Liver (tissue), 9 donors: ENCODE results near the gene CLCN4. TPM values are rescaled to one million over a fixed set of nuclear protein-coding genes. Genes with fewer than 3 reads are reported as not detected.

Source experiments
- DNase-seq: peaks from one replicate; pipeline ENCODE4 v3.0.0-alpha.2; 2017; ENCODE audit warnings: low spot score
- H3K27ac ChIP-seq, 2 donors: one replicate each; pipeline ENCODE4 v1.7.0; 2013; ENCODE audit warnings: inconsistent platforms in 2 of 2, low read length in 2 of 2, control low read depth in 1 of 2, low read depth in 1 of 2, mild to moderate bottlenecking in 1 of 2
- H3K27me3 ChIP-seq, 4 donors: one replicate each; pipeline versions ENCODE4 v1.6.1 to v1.7.0; 2013; ENCODE audit warnings: low read length in 3 of 4, inconsistent platforms in 1 of 4, mild to moderate bottlenecking in 1 of 4, moderate library complexity in 1 of 4; ENCODE audit not compliant: control insufficient read depth in 4 of 4, insufficient read depth in 4 of 4
- H3K36me3 ChIP-seq, 4 donors: one replicate each; pipeline versions ENCODE4 v1.6.1 to v1.7.0; 2013; ENCODE audit warnings: low read length in 3 of 4, mild to moderate bottlenecking in 3 of 4, low read depth in 1 of 4, moderate library complexity in 1 of 4; ENCODE audit not compliant: control insufficient read depth in 4 of 4, insufficient read depth in 3 of 4
- H3K4me1 ChIP-seq, 4 donors: one replicate each; pipeline versions ENCODE4 v1.6.1 to v1.7.0; 2013; ENCODE audit warnings: low read length in 3 of 4, mild to moderate bottlenecking in 3 of 4, moderate library complexity in 1 of 4; ENCODE audit not compliant: control insufficient read depth in 4 of 4, insufficient read depth in 4 of 4
- H3K4me3 ChIP-seq, 3 donors: one replicate each; pipeline versions ENCODE4 v1.6.1 to v1.7.0; 2013; ENCODE audit warnings: low read length in 3 of 3, control low read depth in 1 of 3, low read depth in 1 of 3, mild to moderate bottlenecking in 1 of 3
- H3K9ac ChIP-seq, 2 donors: one replicate each; pipeline ENCODE4 v1.7.0; 2013; ENCODE audit warnings: low read length in 2 of 2, mild to moderate bottlenecking in 2 of 2, moderate library complexity in 2 of 2, control low read depth in 1 of 2, low read depth in 1 of 2
- H3K9me3 ChIP-seq, 4 donors: one replicate each; pipeline versions ENCODE4 v1.6.1 to v1.7.0; 2013; ENCODE audit warnings: low read length in 3 of 4; ENCODE audit not compliant: control insufficient read depth in 4 of 4
- FOXA1 ChIP-seq: IDR thresholded peaks from 2 replicates; pipeline ENCODE4 v1.6.1; 2016; ENCODE audit warnings: antibody characterized with exemption
- FOXA2 ChIP-seq: IDR thresholded peaks from 2 replicates; pipeline ENCODE4 v1.6.1; 2016; ENCODE audit warnings: antibody characterized with exemption
- HNF4A ChIP-seq, 2 donors: conservative IDR thresholded peaks; 2 replicates each; pipeline ENCODE4 v1.6.1; 2016; ENCODE audit warnings: antibody characterized with exemption in 2 of 2, mild to moderate bottlenecking in 2 of 2
- JUND ChIP-seq, 2 donors: IDR thresholded peaks; 2 replicates each; pipeline ENCODE4 v1.6.1; 2016; ENCODE audit warnings: antibody characterized with exemption in 2 of 2
- NR2F2 ChIP-seq: IDR thresholded peaks from 2 replicates; pipeline ENCODE4 v1.6.1; 2016; ENCODE audit warnings: antibody characterized with exemption
- RXRA ChIP-seq, 2 donors: IDR thresholded peaks; 2 replicates each; pipeline ENCODE4 v1.6.1; 2017 to 2018; ENCODE audit warnings: antibody characterized with exemption in 2 of 2, mild to moderate bottlenecking in 1 of 2
- YY1 ChIP-seq: IDR thresholded peaks from 2 replicates; pipeline ENCODE4 v1.6.1; 2016; ENCODE audit warnings: antibody characterized with exemption, mild to moderate bottlenecking
- WGBS: extraction: QIAGEN DNeasy Blood & Tissue Kit; methylation state at CpG from one replicate; pipeline ENCODE4 v1.1.7; 2013; 5-methylcytosine and 5-hydroxymethylcytosine counted together
- polyA plus RNA-seq, 2 donors: library from polyadenylated mRNA; stranded (reverse) in 1 of 2; unstranded in 1 of 2; fragments of 200-250 nt in 1 of 2; fragments of >200 nt in 1 of 2; fragmentation: Nextera tagmentation in 1 of 2; extraction: Ambion mirVana in 1 of 2; gene quantifications; one replicate each; pipeline versions ENCODE4 v1.2.1 to v1.2.3, GENCODE V29; 2013 to 2015
- total RNA-seq, 2 donors: library from RNA; depleted of rRNA; stranded (reverse); fragments of >200 nt; gene quantifications; one replicate each; pipeline ENCODE4 v1.2.3, GENCODE V29; 2014
- TF ChIP-seq, protein P1 (sequence below): IDR thresholded peaks from 2 replicates; pipeline ENCODE4 v1.6.1; 2016; ENCODE audit warnings: antibody characterized with exemption, mild to moderate bottlenecking
- TF ChIP-seq, protein P2 (sequence below): IDR thresholded peaks from 2 replicates; pipeline ENCODE4 v1.6.1; 2016; ENCODE audit warnings: antibody characterized with exemption
- TF ChIP-seq, protein P3 (sequence below): IDR thresholded peaks from 2 replicates; pipeline ENCODE4 v1.6.1; 2016; ENCODE audit warnings: antibody characterized with exemption
- TF ChIP-seq, protein P4 (sequence below): fragments of 150-350 bp; IDR thresholded peaks from 2 replicates; pipeline ENCODE4 v1.5.1; 2017; ENCODE audit warnings: improper control_type of control experiment, low read depth, low read length; ENCODE audit not compliant: missing input control
- TF ChIP-seq, protein P5 (sequence below): IDR thresholded peaks from 2 replicates; pipeline ENCODE4 v1.6.1; 2016; ENCODE audit warnings: antibody characterized with exemption
- donor health status: healthy.
- donor health status: healthy.
- donor health status: healthy.
- donor health status: healthy.
- donor health status: healthy.

CLCN4 gene
- total and polyA plus RNA-seq, 4 donors, result 1.5 to 10.9 (median 4.0) TPM

DNA sequence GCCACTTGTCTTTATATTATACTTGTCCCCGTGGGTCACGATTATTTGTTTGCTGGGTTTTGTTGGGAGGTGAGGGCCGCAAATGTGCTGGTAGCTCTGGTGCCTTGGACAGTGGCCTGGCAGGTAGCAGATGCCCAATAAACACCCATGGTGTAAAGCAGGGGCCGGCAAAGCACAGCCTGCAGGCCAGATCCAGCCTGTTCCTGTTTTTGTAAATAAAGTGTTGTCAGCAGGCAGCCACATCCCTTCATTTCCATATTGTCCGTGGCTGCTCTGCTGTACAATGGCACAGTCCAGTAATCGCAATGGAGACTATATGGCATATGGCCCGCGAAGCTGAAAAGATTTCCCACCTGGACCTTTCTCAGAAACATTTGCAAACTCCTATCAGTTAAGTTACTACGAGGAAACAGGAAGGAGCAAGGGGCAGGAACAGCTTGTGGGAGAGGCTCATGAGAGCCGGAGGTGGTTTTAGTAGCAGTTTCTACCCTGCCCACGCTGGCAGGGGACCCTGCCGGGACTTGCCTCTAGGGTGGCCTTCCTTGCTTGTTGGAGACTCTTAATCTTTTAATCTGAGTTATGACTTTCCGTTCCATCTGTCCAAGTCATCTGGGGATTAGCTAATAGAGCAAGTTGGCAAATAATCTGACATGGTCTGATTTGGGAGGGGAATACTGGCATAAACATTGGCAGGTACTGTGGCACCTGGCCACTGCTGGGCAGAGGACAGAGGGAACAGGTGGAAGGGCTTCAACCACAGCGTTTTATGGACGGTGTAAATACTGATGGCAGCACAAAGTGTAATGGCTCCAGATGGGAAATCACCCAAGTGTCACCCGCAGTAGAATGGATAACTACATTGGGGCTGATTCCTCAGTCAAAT, 19.6 kb downstream of the CLCN4 start:
- TF ChIP-seq, protein P1, sequence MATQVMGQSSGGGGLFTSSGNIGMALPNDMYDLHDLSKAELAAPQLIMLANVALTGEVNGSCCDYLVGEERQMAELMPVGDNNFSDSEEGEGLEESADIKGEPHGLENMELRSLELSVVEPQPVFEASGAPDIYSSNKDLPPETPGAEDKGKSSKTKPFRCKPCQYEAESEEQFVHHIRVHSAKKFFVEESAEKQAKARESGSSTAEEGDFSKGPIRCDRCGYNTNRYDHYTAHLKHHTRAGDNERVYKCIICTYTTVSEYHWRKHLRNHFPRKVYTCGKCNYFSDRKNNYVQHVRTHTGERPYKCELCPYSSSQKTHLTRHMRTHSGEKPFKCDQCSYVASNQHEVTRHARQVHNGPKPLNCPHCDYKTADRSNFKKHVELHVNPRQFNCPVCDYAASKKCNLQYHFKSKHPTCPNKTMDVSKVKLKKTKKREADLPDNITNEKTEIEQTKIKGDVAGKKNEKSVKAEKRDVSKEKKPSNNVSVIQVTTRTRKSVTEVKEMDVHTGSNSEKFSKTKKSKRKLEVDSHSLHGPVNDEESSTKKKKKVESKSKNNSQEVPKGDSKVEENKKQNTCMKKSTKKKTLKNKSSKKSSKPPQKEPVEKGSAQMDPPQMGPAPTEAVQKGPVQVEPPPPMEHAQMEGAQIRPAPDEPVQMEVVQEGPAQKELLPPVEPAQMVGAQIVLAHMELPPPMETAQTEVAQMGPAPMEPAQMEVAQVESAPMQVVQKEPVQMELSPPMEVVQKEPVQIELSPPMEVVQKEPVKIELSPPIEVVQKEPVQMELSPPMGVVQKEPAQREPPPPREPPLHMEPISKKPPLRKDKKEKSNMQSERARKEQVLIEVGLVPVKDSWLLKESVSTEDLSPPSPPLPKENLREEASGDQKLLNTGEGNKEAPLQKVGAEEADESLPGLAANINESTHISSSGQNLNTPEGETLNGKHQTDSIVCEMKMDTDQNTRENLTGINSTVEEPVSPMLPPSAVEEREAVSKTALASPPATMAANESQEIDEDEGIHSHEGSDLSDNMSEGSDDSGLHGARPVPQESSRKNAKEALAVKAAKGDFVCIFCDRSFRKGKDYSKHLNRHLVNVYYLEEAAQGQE, result no peak
- TF ChIP-seq RXRA (IDR thresholded peaks at IDR 0.05) (peak in 1 of 2 donors; percentile 20), FOXA2 (no peak), NR2F2 (no peak), FOXA1 (no peak), JUND (IDR thresholded peaks at IDR 0.05) (peak in 1 of 2 donors; percentile 13), YY1 (peak; percentile 53), HNF4A (conservative IDR thresholded peaks at IDR 0.05) (peak in 1 of 2 donors; percentile 42)
- TF ChIP-seq, protein P2, sequence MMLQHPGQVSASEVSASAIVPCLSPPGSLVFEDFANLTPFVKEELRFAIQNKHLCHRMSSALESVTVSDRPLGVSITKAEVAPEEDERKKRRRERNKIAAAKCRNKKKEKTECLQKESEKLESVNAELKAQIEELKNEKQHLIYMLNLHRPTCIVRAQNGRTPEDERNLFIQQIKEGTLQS, result no peak
- no peak for DNase-seq
- Histone ChIP-seq H3K9me3 (no peaks in the 10 kb centered on the region), H3K4me3 (no peak overlapping the region), H3K9ac (no peak overlapping the region), H3K4me1 (peaks cover 13 to 23% (median 17%) of the 10 kb centered on the region in 4 donors), H3K36me3 (no peaks in the 10 kb centered on the region), H3K27ac (peak overlapping the region; percentile 37 to 80), H3K27me3 (no peaks in the 10 kb centered on the region)
- 49% methylated on average over 16 of the region's 16 CpGs for WGBS

DNA sequence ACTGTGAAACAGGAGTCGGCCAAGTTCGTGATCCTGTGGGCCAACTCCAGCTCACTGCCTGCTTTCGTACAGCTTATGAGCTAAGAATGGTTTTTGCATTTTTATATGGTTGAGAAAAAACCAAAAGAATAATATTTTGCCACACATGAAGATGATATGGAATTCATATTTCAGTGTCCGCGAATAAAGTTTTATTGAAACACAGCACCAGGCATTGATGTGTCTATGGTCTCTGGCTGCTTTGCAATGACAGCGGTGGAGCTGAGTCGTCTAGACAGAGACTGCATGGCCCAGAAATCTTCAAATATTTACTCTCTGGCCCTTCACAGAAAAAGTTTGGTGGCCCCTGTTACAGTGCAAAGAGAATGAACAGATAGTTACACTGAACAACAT, 20.2 kb downstream of the CLCN4 start:
- H3K27ac ChIP-seq, result peak overlapping the region; percentile 37 to 80
- H3K36me3 ChIP-seq, result no peaks in the 10 kb centered on the region
- no peak for DNase-seq
- peaks cover 13 to 23% (median 17%) of the 10 kb centered on the region in 4 donors for H3K4me1 ChIP-seq
- no peaks in the 10 kb centered on the region for H3K27me3 ChIP-seq
- TF ChIP-seq, protein P3, sequence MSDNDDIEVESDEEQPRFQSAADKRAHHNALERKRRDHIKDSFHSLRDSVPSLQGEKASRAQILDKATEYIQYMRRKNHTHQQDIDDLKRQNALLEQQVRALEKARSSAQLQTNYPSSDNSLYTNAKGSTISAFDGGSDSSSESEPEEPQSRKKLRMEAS, result no peak
- TF ChIP-seq, protein P4, sequence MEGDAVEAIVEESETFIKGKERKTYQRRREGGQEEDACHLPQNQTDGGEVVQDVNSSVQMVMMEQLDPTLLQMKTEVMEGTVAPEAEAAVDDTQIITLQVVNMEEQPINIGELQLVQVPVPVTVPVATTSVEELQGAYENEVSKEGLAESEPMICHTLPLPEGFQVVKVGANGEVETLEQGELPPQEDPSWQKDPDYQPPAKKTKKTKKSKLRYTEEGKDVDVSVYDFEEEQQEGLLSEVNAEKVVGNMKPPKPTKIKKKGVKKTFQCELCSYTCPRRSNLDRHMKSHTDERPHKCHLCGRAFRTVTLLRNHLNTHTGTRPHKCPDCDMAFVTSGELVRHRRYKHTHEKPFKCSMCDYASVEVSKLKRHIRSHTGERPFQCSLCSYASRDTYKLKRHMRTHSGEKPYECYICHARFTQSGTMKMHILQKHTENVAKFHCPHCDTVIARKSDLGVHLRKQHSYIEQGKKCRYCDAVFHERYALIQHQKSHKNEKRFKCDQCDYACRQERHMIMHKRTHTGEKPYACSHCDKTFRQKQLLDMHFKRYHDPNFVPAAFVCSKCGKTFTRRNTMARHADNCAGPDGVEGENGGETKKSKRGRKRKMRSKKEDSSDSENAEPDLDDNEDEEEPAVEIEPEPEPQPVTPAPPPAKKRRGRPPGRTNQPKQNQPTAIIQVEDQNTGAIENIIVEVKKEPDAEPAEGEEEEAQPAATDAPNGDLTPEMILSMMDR, result no peak
- TF ChIP-seq, protein P5, sequence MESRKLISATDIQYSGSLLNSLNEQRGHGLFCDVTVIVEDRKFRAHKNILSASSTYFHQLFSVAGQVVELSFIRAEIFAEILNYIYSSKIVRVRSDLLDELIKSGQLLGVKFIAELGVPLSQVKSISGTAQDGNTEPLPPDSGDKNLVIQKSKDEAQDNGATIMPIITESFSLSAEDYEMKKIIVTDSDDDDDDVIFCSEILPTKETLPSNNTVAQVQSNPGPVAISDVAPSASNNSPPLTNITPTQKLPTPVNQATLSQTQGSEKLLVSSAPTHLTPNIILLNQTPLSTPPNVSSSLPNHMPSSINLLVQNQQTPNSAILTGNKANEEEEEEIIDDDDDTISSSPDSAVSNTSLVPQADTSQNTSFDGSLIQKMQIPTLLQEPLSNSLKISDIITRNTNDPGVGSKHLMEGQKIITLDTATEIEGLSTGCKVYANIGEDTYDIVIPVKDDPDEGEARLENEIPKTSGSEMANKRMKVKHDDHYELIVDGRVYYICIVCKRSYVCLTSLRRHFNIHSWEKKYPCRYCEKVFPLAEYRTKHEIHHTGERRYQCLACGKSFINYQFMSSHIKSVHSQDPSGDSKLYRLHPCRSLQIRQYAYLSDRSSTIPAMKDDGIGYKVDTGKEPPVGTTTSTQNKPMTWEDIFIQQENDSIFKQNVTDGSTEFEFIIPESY, result no peak
- TF ChIP-seq NR2F2, result no peak
- 70% methylated on average over 7 of the region's 7 CpGs for WGBS
- H3K9me3 ChIP-seq, result no peaks in the 10 kb centered on the region
- no peak overlapping the region for H3K9ac ChIP-seq
- no peak overlapping the region for H3K4me3 ChIP-seq
